ENCODE results near the gene NSMCE4A.
"Not testable (repeated sequence)": the region's sequence is repeated elsewhere in the genome, so short reads cannot be mapped to it uniquely, and the experiment has no call there.

NSMCE4A gene

DNA sequence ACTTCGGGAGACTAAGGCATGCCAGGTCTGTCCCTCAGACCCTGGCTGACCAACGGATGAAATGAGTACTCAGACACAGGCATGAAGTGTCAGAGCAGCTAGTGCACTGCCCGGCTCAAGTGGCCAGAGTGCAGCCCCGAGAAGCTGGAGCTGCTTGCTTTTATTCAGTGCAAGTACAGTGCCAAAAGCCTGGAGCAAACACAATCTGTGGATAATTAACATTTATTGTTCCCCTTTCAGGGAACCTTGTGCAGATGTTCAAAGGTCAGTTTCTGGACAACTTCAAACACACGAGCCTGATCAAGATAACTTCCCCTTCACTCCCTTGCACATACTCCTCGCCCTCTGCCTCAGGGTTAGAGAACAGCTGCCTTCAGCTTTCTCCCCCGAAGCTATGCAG lies 39.3 kb downstream of the NSMCE4A start:
- no peak for DNase-seq

DNA sequence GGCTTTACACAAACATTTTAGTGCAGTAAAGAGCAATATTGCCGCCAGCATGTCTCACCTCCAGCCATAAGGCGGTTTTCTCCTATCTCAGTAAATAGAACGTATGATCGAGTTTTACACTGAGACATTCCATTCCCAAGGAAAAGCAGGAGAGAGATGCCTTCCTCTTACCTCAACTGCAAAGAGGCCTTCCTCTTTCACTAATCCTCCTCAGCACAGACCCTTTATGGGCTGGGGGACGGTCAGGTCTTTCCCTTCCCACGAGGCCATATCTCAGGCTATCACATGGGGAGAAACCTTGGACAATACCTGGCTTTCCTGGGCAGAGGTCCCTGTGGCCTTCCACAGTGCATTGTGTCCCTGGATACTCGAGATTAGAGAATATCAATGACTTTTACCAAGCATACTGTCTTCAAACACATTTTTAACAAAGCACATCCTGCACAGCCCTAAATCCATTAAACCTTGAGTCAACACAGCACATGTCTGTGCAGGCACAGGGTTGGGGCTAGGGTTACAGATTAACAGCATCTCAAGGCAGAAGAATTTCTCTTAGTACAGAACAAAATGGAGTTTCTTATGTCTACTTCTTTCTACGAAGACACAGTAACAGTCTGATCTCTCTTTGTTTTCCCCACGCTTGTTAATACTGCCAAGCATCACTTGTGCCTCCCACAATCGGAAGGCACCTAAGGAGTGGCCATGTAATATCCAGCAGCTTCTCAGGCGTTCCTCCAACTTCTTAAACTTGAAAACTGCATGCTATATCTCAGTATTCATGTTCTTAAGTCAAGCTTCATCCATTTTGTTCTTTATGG lies 44.5 kb downstream of the NSMCE4A start:
- DNase-seq: not testable (repeated sequence)

DNA sequence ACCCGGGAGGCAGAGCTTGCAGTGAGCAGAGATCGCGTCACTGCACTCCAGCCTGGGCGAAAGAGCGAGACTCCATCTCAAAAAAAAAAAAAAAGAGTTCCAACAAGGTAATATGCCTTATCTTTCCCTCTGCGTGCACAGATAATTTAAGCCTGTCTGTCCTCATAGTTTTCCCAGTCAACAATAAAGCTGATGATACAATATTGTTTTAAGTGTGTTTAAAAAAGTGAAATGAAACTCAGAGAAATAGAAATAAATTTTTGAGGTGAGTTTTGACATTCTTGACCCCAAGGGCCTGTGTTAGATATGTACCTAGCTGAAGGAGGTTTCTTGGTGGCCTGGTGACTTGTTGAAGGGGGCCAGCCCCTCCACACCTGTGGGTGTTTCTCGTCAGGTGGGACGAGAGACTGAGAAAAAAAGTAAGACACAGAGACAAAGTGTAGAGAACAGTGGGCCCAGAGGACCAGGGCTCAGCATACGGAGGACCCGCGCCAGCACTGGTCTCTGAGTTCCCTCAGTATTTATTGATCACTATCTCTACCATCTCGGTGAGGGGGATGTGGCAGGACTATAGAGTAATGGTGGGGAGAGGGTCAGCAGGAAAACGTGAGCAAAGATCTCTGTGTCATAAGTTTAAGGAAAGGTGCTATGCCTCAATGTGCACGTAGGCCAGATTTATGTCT lies 45.3 kb downstream of the NSMCE4A start:
- DNase-seq: not testable (repeated sequence)

DNA sequence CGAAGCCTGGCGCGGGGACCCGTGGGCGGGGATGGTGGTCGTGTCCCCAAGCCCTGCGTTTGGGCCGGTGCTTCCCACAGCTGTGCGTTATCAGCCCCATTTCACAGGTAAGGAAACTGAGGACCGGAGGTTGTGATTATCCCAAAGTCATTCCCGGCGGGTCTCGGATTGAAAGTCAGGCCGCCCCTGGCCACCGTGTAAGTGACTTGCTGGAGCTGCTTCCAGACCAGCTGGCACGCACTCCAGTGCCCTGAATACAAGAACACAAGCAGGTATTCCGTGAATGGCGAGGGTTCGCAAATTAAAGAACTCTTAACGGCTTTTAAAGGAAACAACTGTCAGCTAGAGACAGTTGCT lies 46.5 kb downstream of the NSMCE4A start:
- DNase-seq: no peak

DNA sequence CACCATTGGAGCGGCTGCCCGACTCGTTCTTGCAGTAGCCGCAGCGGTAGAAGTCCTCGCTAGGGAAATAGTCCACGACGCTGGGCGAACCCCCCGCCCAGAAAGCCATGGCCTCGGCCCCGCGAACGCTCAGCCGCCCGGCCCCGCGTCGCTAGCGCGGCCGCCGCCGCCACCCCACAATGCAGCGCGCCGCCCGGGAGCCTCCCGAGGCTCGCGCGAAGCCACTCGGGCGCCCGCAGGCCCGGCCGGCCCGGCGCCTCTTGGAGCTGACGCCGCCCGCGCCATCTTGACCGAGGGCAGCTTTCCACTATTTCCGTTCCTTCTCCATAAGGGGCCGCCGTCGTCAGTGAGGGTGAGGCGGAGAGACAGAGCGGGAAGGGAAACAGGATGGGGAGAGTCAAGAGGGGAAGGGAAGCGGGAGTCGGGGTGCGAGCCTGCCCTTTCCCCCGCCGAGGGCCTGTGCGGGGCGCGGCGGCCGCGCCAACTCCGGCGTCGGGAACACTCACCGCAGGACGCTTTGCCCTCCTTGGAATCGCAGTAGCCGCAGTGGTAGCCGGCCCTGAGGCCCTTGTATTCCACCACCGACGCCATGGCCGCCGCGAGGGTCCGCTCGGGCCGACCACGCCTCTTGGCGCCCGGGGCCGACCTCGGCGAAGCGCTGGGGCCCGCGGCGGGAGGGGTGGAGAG lies 47.0 kb downstream of the NSMCE4A start, which contains the start of gene ATE1:
Gene ATE1, minus strand, starts transcription at position 191 of the 687 bp plus-strand sequence. Its CDS starts 82 bp downstream, at position 109.
- DNase-seq: peak; percentile 72

DNA sequence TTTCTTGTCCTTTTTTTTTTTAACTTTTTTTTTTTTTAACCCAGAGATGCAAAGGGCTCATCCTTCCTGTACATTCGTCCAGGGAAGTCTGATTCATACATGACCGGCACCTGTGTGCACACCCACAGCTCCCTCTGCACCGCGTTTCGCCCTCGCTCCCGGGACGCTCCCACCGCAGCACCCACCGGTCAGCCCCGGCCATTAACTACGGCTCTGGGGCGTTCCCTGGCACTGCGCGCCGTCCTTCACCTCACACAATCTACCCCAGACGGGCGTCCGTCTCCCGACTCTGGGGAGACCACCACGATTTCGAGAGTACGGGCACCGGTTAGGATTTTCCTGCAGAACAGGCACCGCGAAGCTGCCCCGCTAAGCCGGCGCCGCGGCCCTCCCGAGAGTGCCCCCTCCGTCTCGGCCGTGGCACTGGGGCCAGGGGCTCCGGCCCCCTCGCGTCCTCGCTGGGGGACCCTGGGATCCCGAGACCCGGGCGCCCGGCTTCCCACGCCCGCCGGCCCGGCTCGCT lies 47.6 kb downstream of the NSMCE4A start:
- DNase-seq: no peak

DNA sequence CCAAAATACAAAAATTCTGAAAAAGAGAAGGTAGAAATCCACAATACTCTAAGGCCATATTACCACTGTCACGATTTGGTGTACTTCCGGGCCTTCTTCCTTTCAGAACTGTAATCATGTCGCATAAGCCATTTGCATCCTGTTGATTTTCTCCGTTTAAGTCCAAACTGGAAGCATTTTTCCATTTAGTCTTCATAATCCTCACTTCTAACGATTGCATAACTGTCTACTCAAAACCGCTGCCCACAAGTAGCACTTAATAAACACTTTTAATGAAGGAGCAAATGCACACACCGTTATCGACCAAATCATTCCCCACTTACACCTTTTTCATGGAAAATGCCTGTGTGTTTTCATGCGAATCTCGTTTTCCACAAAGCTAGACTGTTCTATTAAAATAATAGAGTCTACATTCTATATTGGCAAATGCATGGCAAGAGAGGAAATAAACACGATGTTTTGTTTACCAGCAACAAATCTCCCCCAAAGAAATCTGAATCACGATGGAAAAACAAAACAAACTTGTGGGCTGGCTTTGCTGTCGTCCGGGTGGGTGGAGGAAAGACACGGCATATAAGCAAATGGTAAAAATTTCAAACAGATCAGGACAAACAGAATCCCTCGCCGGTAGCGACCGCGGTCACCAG lies 48.2 kb downstream of the NSMCE4A start:
- no peak for DNase-seq

DNA sequence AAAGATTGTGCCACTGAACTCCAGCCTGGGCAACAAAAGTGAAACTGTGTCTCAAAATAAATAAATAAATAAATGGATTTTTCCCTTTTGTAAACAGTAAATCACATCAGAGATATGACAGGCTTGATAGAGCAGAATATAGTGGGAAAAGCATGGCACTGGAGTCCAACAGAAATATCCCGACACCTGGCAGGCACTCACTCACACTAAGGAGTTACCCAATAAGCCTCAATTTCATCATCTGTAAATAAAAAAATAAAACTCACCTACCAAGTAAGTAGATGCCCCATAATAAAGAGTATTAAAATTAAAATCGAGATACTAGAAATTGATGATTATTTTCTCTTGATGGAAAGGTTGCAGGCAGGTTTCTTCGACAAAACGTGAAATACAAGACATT lies 48.9 kb downstream of the NSMCE4A start:
- DNase-seq: no peak

DNA sequence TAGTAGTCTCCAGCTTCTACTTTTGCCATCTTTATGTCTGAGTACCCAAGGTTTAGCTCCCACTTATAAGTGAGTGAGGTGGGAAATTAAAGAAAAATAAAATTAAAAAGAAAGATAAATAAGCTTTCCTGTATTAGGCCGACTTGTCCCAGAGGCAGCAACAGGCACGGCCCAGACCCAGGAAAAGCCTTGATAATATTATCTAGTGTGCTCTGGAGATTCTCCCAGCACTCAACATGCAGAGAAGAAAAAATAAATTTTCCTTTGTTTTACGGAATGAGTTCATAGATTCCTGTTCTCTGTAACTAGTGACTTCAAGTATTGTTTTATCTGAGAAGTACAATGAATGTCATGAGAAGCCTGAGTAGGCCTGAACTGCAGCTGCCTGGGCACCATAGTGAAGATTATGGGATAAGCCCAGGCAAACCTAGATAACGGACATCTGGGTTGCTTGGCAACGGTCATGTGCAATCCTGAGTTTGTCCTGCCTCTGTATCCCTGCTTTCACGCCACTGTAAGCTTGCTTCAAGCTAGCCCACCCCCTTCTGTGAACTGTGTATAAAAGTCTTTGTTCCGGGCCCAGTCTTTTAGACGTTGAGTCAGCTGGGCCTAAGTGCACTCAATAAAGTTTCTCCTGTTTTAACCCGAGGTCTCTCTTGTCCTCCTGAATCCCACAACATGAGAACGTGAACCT lies 53.6 kb downstream of the NSMCE4A start:
- DNase-seq: no peak

DNA sequence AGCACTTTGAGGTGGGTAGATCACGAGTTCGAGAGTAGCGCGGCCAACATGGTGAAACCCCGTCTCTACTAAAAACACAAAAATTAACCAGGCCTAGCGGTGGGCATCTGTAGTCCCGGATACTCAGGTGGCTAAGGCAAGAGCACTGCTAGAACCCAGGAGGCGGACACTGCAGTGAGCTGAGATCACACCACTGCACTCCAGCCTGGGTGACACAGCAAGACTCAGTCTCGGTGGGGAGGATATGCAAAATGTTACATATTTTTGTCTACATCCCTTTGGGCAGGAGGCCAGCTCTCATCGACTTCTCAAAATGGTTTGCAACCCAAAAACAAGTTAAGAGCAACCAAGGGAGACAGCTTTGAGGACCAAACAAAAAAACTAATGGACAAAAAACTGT lies 55.4 kb downstream of the NSMCE4A start:
- DNase-seq: no peak

DNA sequence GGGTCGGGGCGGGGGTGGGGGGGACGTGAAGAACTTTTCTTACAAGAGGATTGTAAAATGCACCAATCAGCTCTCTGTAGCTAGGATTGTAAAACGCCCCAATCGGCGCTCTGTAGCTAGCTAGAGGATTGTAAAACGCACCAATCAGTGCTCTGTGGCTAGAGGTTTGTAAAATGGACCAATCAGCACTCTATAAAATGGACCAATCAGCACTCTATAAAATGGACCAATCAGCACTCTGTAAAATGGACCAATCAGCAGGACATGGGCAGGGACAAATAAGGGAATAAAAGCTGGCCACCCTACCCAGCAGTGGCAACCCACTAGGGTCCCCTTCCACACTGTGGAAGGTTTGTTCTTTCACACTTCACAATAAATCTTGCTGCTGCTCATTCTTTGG lies 56.2 kb downstream of the NSMCE4A start:
- not testable (repeated sequence) for DNase-seq

DNA sequence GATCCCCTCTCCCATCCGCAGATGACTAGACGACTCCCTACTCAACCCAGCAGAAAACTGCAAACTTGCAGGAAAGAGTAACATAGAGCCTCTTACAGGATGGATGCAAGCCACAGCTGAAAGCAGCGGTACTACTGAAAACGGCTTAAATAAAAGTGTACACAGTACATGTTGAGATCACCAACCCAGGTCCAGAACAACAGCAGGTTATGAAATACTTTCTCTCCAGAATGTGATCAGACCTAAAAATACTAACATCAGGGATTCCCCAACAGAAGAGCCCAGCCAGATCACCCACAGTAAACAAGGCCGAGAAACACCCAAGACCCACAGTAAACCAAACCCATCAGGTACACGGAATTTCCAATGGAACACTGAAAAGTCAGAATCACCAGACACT lies 60.4 kb downstream of the NSMCE4A start:
- no peak for DNase-seq

DNA sequence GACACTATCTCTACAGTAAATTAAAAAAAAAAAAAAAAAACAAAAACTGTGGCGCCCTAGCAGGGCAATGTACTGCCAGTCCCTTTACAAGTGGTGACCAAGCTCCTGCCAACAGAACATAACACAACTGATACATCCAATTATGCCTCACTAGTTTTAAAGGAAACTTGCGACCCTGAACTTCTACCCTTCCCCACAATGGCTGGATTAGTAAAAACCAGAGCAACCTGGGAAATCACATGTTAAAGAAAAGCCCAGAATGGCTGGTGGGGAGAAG lies 63.7 kb downstream of the NSMCE4A start:
- no peak for DNase-seq

DNA sequence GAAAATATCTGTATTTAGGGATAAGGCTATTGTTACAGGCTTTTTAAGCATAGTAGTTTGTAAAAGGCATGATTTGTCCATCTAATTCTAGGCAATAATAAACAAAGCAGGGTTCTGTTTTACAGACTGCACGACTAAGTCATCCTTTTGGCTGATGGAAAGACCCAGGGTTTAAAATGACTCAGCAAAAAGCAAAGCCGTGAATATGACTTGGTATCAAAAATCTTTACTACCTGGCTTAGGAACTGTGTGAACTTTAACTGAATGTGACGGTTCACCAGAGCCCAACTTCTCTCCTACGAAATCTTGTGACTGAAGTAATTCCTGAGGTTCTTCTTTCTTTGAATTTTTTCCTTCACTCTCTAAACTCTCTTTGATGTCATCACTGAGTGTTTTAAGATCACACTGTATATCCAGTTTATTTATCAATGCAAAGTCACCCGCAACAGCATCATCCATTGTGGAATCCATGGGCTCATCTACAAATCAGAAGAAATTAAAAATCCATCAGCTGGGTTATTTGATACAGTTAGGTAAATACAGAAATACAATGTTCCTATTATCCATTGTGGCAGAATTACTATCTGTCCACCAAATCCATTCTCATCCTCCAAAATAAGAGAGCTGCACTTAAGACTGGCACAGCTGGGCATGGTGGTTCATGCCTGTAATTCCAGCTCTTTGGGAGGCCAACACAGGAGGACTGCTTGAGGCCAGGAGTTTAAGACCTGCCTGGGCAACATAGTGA lies 64.2 kb downstream of the NSMCE4A start:
- DNase-seq: no peak

All from NCI-H2107 (cell line).